Measurements from ENCODE around the gene GRIN2A. TPM values are rescaled to one million over a fixed set of nuclear protein-coding genes. Genes with fewer than 3 reads are reported as not detected.
A peak's percentile ranks its signal among the peaks of the same experiment; 100 is the strongest.

GRIN2A gene
- total and polyA plus RNA-seq, 2 donors, result 0.25 to 1.1 TPM

GRCh38 chr16:10040136-10041080 lies 141.8 kb downstream of the GRIN2A start:
- no peak overlapping the region for H3K27ac ChIP-seq (ENCODE audit: low read depth in 1 of 2, low read length in 1 of 2)
- H3K4me1 ChIP-seq (ENCODE audit: control insufficient read depth in 2 of 2, insufficient read depth in 2 of 2, low read length in 2 of 2), result no peaks in the 10 kb centered on the region
- no peak for DNase-seq (ENCODE audit: low read depth in 6 of 9, low spot score in 9 of 9)
- no peaks in the 10 kb centered on the region for H3K36me3 ChIP-seq (ENCODE audit: control insufficient read depth in 2 of 2, insufficient read depth in 2 of 2, low read length in 1 of 2)
- 65% methylated on average over 17 of the region's 17 CpGs for WGBS
- no peak overlapping the region for H3K4me3 ChIP-seq (ENCODE audit: low read length in 2 of 2)
- no peaks in the 10 kb centered on the region for H3K9me3 ChIP-seq (ENCODE audit: control insufficient read depth in 2 of 2, insufficient read depth in 1 of 2, low read length in 1 of 2)
- H3K27me3 ChIP-seq (ENCODE audit: control insufficient read depth in 2 of 2, insufficient read depth in 1 of 2, low read length in 1 of 2), result peaks cover 0 to 14% of the 10 kb centered on the region in 2 donors

GRCh38 chr16:10039220-10040096 lies 142.8 kb downstream of the GRIN2A start:
- H3K4me3 ChIP-seq (ENCODE audit: low read length in 2 of 2), result no peak overlapping the region
- WGBS, result 14% methylated on average over 28 of the region's 28 CpGs
- no peaks in the 10 kb centered on the region for H3K36me3 ChIP-seq (ENCODE audit: control insufficient read depth in 2 of 2, insufficient read depth in 2 of 2, low read length in 1 of 2)
- DNase-seq (ENCODE audit: low read depth in 6 of 9, low spot score in 9 of 9), result peak in 2 of 9 donors; percentile 4 to 14
- H3K9me3 ChIP-seq (ENCODE audit: control insufficient read depth in 2 of 2, insufficient read depth in 1 of 2, low read length in 1 of 2), result no peaks in the 10 kb centered on the region
- H3K27ac ChIP-seq (ENCODE audit: low read depth in 1 of 2, low read length in 1 of 2), result no peak overlapping the region
- H3K4me1 ChIP-seq (ENCODE audit: control insufficient read depth in 2 of 2, insufficient read depth in 2 of 2, low read length in 2 of 2), result no peaks in the 10 kb centered on the region
- peaks cover 0 to 14% of the 10 kb centered on the region in 2 donors for H3K27me3 ChIP-seq (ENCODE audit: control insufficient read depth in 2 of 2, insufficient read depth in 1 of 2, low read length in 1 of 2)

DNA sequence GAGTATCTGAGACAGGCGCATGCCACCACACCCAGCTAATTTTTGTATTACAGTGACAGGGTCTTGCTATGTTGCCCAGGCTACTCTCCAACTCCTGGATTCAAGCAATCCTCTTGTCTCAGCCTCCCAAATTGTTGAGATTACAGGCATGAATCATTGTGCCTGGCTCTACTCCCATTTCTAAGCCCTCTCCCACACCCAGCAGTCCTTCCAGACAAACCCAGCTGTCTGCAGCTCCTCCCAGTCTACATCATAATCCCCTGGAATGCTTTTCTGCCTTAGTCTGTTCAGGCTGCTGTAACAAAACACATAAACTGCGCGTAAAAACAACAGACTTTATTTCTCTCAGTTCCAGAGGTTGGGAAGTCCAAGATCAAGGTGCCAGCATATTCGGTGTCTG lies 144.5 kb downstream of the GRIN2A start:
- H3K9me3 ChIP-seq (ENCODE audit: control insufficient read depth in 2 of 2, insufficient read depth in 1 of 2, low read length in 1 of 2), result no peaks in the 10 kb centered on the region
- 97% methylated on average over 4 of the region's 4 CpGs for WGBS
- DNase-seq (ENCODE audit: low read depth in 6 of 9, low spot score in 9 of 9), result no peak

GRCh38 chr16:10036956-10037355 lies 145.3 kb downstream of the GRIN2A start:
- Histone ChIP-seq H3K36me3 (ENCODE audit: control insufficient read depth in 2 of 2, insufficient read depth in 2 of 2, low read length in 1 of 2) (no peaks in the 10 kb centered on the region), H3K4me1 (ENCODE audit: control insufficient read depth in 2 of 2, insufficient read depth in 2 of 2, low read length in 2 of 2) (no peaks in the 10 kb centered on the region), H3K4me3 (ENCODE audit: low read length in 2 of 2) (no peak overlapping the region), H3K27ac (ENCODE audit: low read depth in 1 of 2, low read length in 1 of 2) (no peak overlapping the region), H3K27me3 (ENCODE audit: control insufficient read depth in 2 of 2, insufficient read depth in 1 of 2, low read length in 1 of 2) (peaks cover 0 to 14% of the 10 kb centered on the region in 2 donors), H3K9me3 (ENCODE audit: control insufficient read depth in 2 of 2, insufficient read depth in 1 of 2, low read length in 1 of 2) (no peaks in the 10 kb centered on the region)
- no peak for DNase-seq (ENCODE audit: low read depth in 6 of 9, low spot score in 9 of 9)
- 80% methylated on average over 7 of the region's 7 CpGs for WGBS

More for the DNA sequence above, 144.5 kb downstream of the GRIN2A start:
- Histone ChIP-seq H3K27ac (ENCODE audit: low read depth in 1 of 2, low read length in 1 of 2) (no peak overlapping the region), H3K27me3 (ENCODE audit: control insufficient read depth in 2 of 2, insufficient read depth in 1 of 2, low read length in 1 of 2) (peaks cover 0 to 14% of the 10 kb centered on the region in 2 donors), H3K4me1 (ENCODE audit: control insufficient read depth in 2 of 2, insufficient read depth in 2 of 2, low read length in 2 of 2) (no peaks in the 10 kb centered on the region), H3K4me3 (ENCODE audit: low read length in 2 of 2) (no peak overlapping the region), H3K36me3 (ENCODE audit: control insufficient read depth in 2 of 2, insufficient read depth in 2 of 2, low read length in 1 of 2) (no peaks in the 10 kb centered on the region)

DNA sequence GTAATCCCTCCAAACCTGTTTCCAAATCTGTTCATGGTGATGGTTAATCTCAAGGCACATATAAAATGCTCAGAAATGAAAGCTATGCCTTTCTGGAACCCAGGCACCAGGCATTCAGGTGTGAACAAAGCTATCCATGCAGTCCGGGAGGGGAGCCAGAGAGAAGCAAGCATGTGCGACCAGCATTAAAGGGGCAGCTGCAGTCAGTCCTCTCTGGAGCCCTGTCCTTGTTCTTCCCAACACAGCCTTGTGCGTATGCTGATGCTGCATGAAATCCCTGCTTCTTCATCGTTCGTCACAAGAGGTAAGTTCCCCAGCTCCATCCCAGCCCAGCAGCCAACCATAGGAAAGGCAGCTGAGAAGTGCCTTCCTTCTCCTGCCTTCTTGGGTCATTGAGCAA lies 148.7 kb downstream of the GRIN2A start:
- H3K4me3 ChIP-seq (ENCODE audit: low read length in 2 of 2), result no peak overlapping the region
- no peaks in the 10 kb centered on the region for H3K4me1 ChIP-seq (ENCODE audit: control insufficient read depth in 2 of 2, insufficient read depth in 2 of 2, low read length in 2 of 2)
- H3K36me3 ChIP-seq (ENCODE audit: control insufficient read depth in 2 of 2, insufficient read depth in 2 of 2, low read length in 1 of 2), result no peaks in the 10 kb centered on the region
- no peak for DNase-seq (ENCODE audit: low read depth in 6 of 9, low spot score in 9 of 9)
- 86% methylated on average over 5 of the region's 5 CpGs for WGBS
- no peak overlapping the region for H3K27ac ChIP-seq (ENCODE audit: low read depth in 1 of 2, low read length in 1 of 2)
- H3K9me3 ChIP-seq (ENCODE audit: control insufficient read depth in 2 of 2, insufficient read depth in 1 of 2, low read length in 1 of 2), result no peaks in the 10 kb centered on the region
- H3K27me3 ChIP-seq (ENCODE audit: control insufficient read depth in 2 of 2, insufficient read depth in 1 of 2, low read length in 1 of 2), result peaks cover 0 to 5% of the 10 kb centered on the region in 2 donors

DNA sequence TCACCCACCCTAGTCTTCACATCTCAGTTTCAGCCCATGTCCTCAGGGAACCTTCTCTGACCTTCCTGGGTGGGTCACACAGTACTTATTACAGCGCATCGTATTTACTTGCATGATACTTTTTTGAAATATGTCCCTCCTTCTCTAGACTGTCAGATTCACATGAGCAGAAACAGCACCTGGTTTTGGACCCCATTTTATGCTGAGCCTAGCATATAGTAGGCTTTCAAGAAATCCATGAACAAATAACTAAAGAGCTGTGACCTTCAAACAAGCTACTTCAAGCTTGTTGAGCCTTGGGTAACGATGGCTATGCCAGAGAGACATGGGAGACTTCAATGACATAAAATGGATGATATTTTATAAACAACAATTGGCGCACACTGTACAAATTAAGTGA lies 150.3 kb downstream of the GRIN2A start:
- Histone ChIP-seq H3K27ac (ENCODE audit: low read depth in 1 of 2, low read length in 1 of 2) (no peak overlapping the region), H3K36me3 (ENCODE audit: control insufficient read depth in 2 of 2, insufficient read depth in 2 of 2, low read length in 1 of 2) (no peaks in the 10 kb centered on the region), H3K9me3 (ENCODE audit: control insufficient read depth in 2 of 2, insufficient read depth in 1 of 2, low read length in 1 of 2) (no peaks in the 10 kb centered on the region), H3K4me3 (ENCODE audit: low read length in 2 of 2) (no peak overlapping the region), H3K4me1 (ENCODE audit: control insufficient read depth in 2 of 2, insufficient read depth in 2 of 2, low read length in 2 of 2) (no peaks in the 10 kb centered on the region), H3K27me3 (ENCODE audit: control insufficient read depth in 2 of 2, insufficient read depth in 1 of 2, low read length in 1 of 2) (no peaks in the 10 kb centered on the region)
- 97% methylated on average over 4 of the region's 4 CpGs for WGBS
- DNase-seq (ENCODE audit: low read depth in 6 of 9, low spot score in 9 of 9), result no peak

DNA sequence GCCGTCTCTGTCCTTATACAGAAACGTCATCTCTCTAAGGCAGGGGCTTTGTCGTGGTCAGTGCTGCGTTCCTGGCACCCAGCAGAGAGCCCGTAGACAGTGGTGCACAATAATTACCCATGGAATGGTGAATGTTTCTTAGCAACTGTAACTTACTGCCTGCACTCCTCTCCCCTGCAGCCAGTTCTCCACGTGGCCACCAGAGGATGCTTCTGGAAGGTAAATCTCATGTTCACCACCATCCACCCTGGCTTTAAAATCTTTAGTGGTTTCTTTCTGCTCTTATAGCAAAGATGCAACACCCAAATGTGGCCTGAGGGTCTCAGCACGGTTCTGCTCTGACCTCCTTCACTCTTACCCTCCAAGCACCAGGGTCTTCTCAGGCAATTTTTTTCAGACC lies 150.8 kb downstream of the GRIN2A start:
- Histone ChIP-seq H3K27me3 (ENCODE audit: control insufficient read depth in 2 of 2, insufficient read depth in 1 of 2, low read length in 1 of 2) (no peaks in the 10 kb centered on the region), H3K4me3 (ENCODE audit: low read length in 2 of 2) (no peak overlapping the region), H3K27ac (ENCODE audit: low read depth in 1 of 2, low read length in 1 of 2) (no peak overlapping the region), H3K36me3 (ENCODE audit: control insufficient read depth in 2 of 2, insufficient read depth in 2 of 2, low read length in 1 of 2) (no peaks in the 10 kb centered on the region), H3K9me3 (ENCODE audit: control insufficient read depth in 2 of 2, insufficient read depth in 1 of 2, low read length in 1 of 2) (no peaks in the 10 kb centered on the region), H3K4me1 (ENCODE audit: control insufficient read depth in 2 of 2, insufficient read depth in 2 of 2, low read length in 2 of 2) (no peaks in the 10 kb centered on the region)
- WGBS, result 75% methylated on average over 7 of the region's 7 CpGs
- DNase-seq (ENCODE audit: low read depth in 6 of 9, low spot score in 9 of 9), result no peak

GRCh38 chr16:10028644-10029043 lies 153.6 kb downstream of the GRIN2A start:
- H3K27me3 ChIP-seq (ENCODE audit: control insufficient read depth in 2 of 2, insufficient read depth in 1 of 2, low read length in 1 of 2), result no peaks in the 10 kb centered on the region
- no peaks in the 10 kb centered on the region for H3K4me1 ChIP-seq (ENCODE audit: control insufficient read depth in 2 of 2, insufficient read depth in 2 of 2, low read length in 2 of 2)
- DNase-seq (ENCODE audit: low read depth in 6 of 9, low spot score in 9 of 9), result no peak
- no peaks in the 10 kb centered on the region for H3K9me3 ChIP-seq (ENCODE audit: control insufficient read depth in 2 of 2, insufficient read depth in 1 of 2, low read length in 1 of 2)
- H3K27ac ChIP-seq (ENCODE audit: low read depth in 1 of 2, low read length in 1 of 2), result no peak overlapping the region
- H3K4me3 ChIP-seq (ENCODE audit: low read length in 2 of 2), result no peak overlapping the region
- H3K36me3 ChIP-seq (ENCODE audit: control insufficient read depth in 2 of 2, insufficient read depth in 2 of 2, low read length in 1 of 2), result no peaks in the 10 kb centered on the region

- DNase-seq (ENCODE audit: low read depth in 6 of 9, low spot score in 9 of 9), result no peak
- Histone ChIP-seq H3K27ac (ENCODE audit: low read depth in 1 of 2, low read length in 1 of 2) (no peak overlapping the region), H3K9me3 (ENCODE audit: control insufficient read depth in 2 of 2, insufficient read depth in 1 of 2, low read length in 1 of 2) (no peaks in the 10 kb centered on the region), H3K36me3 (ENCODE audit: control insufficient read depth in 2 of 2, insufficient read depth in 2 of 2, low read length in 1 of 2) (no peaks in the 10 kb centered on the region), H3K4me3 (ENCODE audit: low read length in 2 of 2) (no peak overlapping the region), H3K27me3 (ENCODE audit: control insufficient read depth in 2 of 2, insufficient read depth in 1 of 2, low read length in 1 of 2) (no peaks in the 10 kb centered on the region), H3K4me1 (ENCODE audit: control insufficient read depth in 2 of 2, insufficient read depth in 2 of 2, low read length in 2 of 2) (no peaks in the 10 kb centered on the region)
- WGBS, result 78% methylated on average over 8 of the region's 8 CpGs
These were observed 154.7 kb downstream of the GRIN2A start for GRCh38 chr16:10027553-10027952.

Data from thymus (tissue), 11 donors.